ENCODE results near the gene CHRNB4. TPM values are rescaled to one million over a fixed set of nuclear protein-coding genes. Genes with fewer than 3 reads are reported as not detected.

CHRNB4 gene
- total RNA-seq, 4 donors from 2014 or later: not detected

DNA sequence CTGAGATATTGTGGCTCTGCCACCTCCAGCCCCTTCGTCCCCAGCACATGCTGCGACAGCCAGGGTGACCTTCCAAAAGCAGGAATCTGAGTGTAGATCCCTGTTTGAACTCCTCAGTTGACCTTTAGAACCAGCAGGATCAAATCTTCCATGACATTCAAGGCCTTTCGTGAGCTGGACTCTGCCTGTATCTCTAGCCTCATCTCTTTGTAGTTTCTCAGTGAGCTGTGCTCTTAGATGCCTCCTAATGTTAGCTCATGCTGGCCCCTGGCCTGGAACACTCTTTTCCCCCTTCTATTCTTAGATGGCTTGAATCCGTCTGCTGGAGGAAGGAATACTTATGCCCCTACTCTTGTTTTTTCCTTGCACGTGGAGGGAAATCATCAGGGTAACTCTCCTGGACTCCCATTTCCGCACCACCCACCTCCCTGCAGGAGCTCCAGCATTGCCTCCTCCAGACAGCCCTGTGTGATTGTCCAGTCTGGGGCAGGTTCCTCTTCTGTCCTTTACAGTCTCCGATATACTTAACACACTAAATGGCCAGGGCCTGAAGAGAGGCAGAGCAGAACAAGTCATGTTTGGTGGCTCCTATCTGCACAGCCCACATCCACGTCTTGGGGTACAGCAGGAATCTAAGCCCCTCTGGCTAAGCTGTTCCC, 26.7 kb upstream of the CHRNB4 start:
- Histone ChIP-seq H3K27me3 (peaks cover 0 to 5% of the 10 kb centered on the region in 2 donors), H3K27ac (no peak overlapping the region), H3K9me3 (no peaks in the 10 kb centered on the region), H3K4me1 (peaks cover 0 to 7% (median 0%) of the 10 kb centered on the region in 4 donors), H3K4me3 (no peak overlapping the region), H3K36me3 (no peaks in the 10 kb centered on the region)
- TF ChIP-seq CTCF (IDR thresholded peaks at IDR 0.05) (no peak), EP300 (IDR thresholded peaks at IDR 0.05) (no peak), POLR2A (IDR thresholded peaks at IDR 0.05) (no peak)
- DNase-seq (ENCODE audit: low spot score in 2 of 2): no peak
- WGBS, 2 donors: 87% methylated on average over 8 of the region's 8 CpGs

GRCh38 chr15:78666010-78666409, 25.0 kb upstream of the CHRNB4 start:
- H3K36me3 ChIP-seq: no peaks in the 10 kb centered on the region
- no peak overlapping the region for H3K4me3 ChIP-seq
- no peaks in the 10 kb centered on the region for H3K9me3 ChIP-seq

GRCh38 chr15:78663703-78664102, 22.7 kb upstream of the CHRNB4 start:
- H3K27ac ChIP-seq: no peak overlapping the region
- DNase-seq (ENCODE audit: low spot score in 2 of 2): no peak
- H3K4me3 ChIP-seq: no peak overlapping the region
- no peaks in the 10 kb centered on the region for H3K9me3 ChIP-seq
- no peaks in the 10 kb centered on the region for H3K4me1 ChIP-seq
- H3K36me3 ChIP-seq: no peaks in the 10 kb centered on the region
- peaks cover 0 to 5% of the 10 kb centered on the region in 2 donors for H3K27me3 ChIP-seq
- 61 to 69% methylated on average over 1 of the region's 1 CpG for WGBS, 2 donors
- TF ChIP-seq POLR2A (IDR thresholded peaks at IDR 0.05): no peak
- TF ChIP-seq EP300 (IDR thresholded peaks at IDR 0.05): no peak
- no peak for TF ChIP-seq CTCF (IDR thresholded peaks at IDR 0.05)

More at GRCh38 chr15:78666010-78666409, 25.0 kb upstream of the CHRNB4 start:
- no peaks in the 10 kb centered on the region for H3K4me1 ChIP-seq
- TF ChIP-seq EP300 (IDR thresholded peaks at IDR 0.05) (no peak), POLR2A (IDR thresholded peaks at IDR 0.05) (no peak), CTCF (IDR thresholded peaks at IDR 0.05) (no peak)
- H3K27ac ChIP-seq: no peak overlapping the region
- 80 to 89% methylated on average over 6 of the region's 6 CpGs for WGBS, 2 donors
- peaks cover 0 to 5% of the 10 kb centered on the region in 2 donors for H3K27me3 ChIP-seq
- no peak for DNase-seq (ENCODE audit: low spot score in 2 of 2)

- no peaks in the 10 kb centered on the region for H3K4me1 ChIP-seq
- no peak overlapping the region for H3K27ac ChIP-seq
- WGBS, 2 donors: 59 to 63% methylated on average over 5 of the region's 5 CpGs
- H3K4me3 ChIP-seq: no peak overlapping the region
- H3K36me3 ChIP-seq: no peaks in the 10 kb centered on the region
- no peak for DNase-seq (ENCODE audit: low spot score in 2 of 2)
- no peak for TF ChIP-seq EP300 (IDR thresholded peaks at IDR 0.05)
- no peak for TF ChIP-seq POLR2A (IDR thresholded peaks at IDR 0.05)
- TF ChIP-seq CTCF (IDR thresholded peaks at IDR 0.05): no peak
- no peaks in the 10 kb centered on the region for H3K9me3 ChIP-seq
- H3K27me3 ChIP-seq: no peaks in the 10 kb centered on the region
Measured at GRCh38 chr15:78662028-78662427, 21.0 kb upstream of the CHRNB4 start.

DNA sequence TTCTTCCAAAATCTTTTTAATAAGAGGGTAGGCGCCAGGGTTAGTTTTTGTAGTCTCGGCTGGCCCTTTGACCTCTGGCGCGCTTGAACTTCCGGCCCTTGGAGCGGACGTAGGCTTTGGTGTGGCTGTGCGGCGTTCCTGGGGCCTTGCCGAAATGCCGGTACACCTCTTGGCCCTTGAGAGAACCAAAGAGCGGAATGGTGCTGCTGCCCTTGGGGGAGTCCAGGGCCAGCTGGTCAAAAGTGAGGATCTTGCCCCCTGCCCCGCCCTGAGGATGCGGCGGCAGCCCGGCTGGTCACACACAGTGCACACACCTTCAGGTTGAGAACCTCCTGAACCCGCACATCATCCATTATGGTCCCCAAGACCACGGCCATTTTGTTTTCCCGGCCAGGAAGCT, 20.0 kb upstream of the CHRNB4 start:
- Histone ChIP-seq H3K4me1 (no peaks in the 10 kb centered on the region), H3K27me3 (no peaks in the 10 kb centered on the region), H3K36me3 (no peaks in the 10 kb centered on the region), H3K9me3 (no peaks in the 10 kb centered on the region), H3K4me3 (no peak overlapping the region), H3K27ac (no peak overlapping the region)
- WGBS, 2 donors: 90 to 93% methylated on average over 19 of the region's 19 CpGs
- DNase-seq (ENCODE audit: low spot score in 2 of 2): no peak
- TF ChIP-seq EP300 (IDR thresholded peaks at IDR 0.05): no peak
- no peak for TF ChIP-seq CTCF (IDR thresholded peaks at IDR 0.05)
